Fibroblast of villous mesenchyme (primary cell): Measurements from ENCODE around the gene OSR1. TPM values are rescaled to one million over a fixed set of nuclear protein-coding genes. Genes with fewer than 3 reads are reported as not detected.
A peak's percentile ranks its signal among the peaks of the same experiment; 100 is the strongest.

Experiments
- DNase-seq: peaks from one replicate; pipeline ENCODE4 v3.0.0-alpha.2; 2010; ENCODE audit warnings: low read depth
- H3K4me3 ChIP-seq: 2 replicates; pipeline ENCODE4 v1.5.1; 2011; ENCODE audit warnings: low read depth, mild to moderate bottlenecking, low read length
- CTCF ChIP-seq: IDR thresholded peaks from 2 replicates; pipeline ENCODE4 v1.5.1; 2012; ENCODE audit warnings: low read depth, mild to moderate bottlenecking, low read length; ENCODE audit not compliant: insufficient read depth
- total RNA-seq: library from RNA; depleted of rRNA; stranded (reverse); fragments of >200 nt; gene quantifications from 2 replicates; pipeline ENCODE4 v1.2.3, GENCODE V29; 2012

The OSR1 gene
- total RNA-seq, 1 donor, result 2.2 TPM

GRCh38 chr2:19349911-19350677, 8.3 kb downstream of the OSR1 start:
- H3K4me3 ChIP-seq, result no peak overlapping the region
- peak; percentile 53 for TF ChIP-seq CTCF
- DNase-seq, result no peak

- no peak overlapping the region for H3K4me3 ChIP-seq
- no peak for TF ChIP-seq CTCF
- no peak for DNase-seq
Observed at GRCh38 chr2:19348692-19349091, 9.7 kb downstream of the OSR1 start.

- no peak for TF ChIP-seq CTCF
- peak; percentile 99 for DNase-seq
- H3K4me3 ChIP-seq, result peak overlapping the region; percentile 97
Observed at GRCh38 chr2:19347619-19348562, 10.5 kb downstream of the OSR1 start.

GRCh38 chr2:19346983-19347618, 11.3 kb downstream of the OSR1 start:
- TF ChIP-seq CTCF, result no peak
- DNase-seq, result no peak
- peak overlapping the region; percentile 97 for H3K4me3 ChIP-seq

- DNase-seq, result no peak
- no peak overlapping the region for H3K4me3 ChIP-seq
- no peak for TF ChIP-seq CTCF
Observed at GRCh38 chr2:19337742-19338141, 20.7 kb downstream of the OSR1 start.

- TF ChIP-seq CTCF, result no peak
- no peak overlapping the region for H3K4me3 ChIP-seq
- DNase-seq, result no peak
Observed at GRCh38 chr2:19337202-19337601, 21.2 kb downstream of the OSR1 start.
